HUDEP-2 (cell line): ENCODE measurements around the gene TMEM269.

ENCODE experiments used
- DNase-seq, 76 experiments: peaks; one replicate each; lab custom pipeline; 2025; ENCODE audit not compliant: unreplicated experiment in 76 of 76; lab: John Stamatoyannopoulos, UW

TMEM269 gene

GRCh38 chr1:42747125-42747524, 37.7 kb upstream of the TMEM269 start:
- peak in 2 of 76 experiments; percentile 8 to 11 for DNase-seq

DNA sequence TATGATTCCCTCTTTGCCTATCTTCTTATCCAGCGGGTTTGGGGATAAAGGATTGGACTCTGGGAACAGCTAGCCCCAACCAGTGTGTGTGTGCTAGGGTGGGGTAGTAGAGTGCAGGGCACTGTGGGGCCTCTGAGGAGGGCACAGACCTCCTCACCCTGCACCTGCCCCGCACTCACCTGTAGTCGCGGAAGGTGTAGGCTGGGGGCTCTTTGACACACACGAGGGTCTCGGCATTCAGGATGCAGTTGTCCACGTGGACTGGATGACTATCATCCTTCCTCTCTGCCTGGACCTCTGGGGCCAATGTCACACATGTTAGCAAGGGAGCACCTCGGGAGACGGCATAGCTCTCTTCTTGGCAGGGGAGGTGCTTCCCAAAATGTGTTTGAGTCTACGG, 36.8 kb upstream of the TMEM269 start:
- no peak for DNase-seq

- no peak for DNase-seq
Observed at GRCh38 chr1:42748461-42749410, 36.1 kb upstream of the TMEM269 start.

DNA sequence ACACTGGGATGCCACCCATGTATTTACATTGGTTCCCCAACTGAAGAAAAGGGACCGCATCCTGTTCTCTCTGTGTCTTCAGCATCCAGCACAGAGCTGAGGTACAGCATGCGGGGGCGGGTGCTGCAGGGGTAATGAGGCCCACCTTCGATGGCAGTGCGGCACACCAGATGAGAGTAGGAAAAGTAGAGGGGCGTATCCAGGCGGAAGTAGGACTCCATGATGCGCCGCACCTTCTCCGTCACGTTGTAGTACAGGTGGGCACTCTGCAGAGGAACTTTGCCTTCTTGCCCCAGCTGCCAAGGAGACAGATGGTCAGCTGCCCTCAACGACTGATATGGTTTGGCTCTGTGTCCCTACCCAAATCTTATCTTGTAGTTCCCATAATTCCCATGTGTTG, 34.8 kb upstream of the TMEM269 start:
- DNase-seq = no peak

DNA sequence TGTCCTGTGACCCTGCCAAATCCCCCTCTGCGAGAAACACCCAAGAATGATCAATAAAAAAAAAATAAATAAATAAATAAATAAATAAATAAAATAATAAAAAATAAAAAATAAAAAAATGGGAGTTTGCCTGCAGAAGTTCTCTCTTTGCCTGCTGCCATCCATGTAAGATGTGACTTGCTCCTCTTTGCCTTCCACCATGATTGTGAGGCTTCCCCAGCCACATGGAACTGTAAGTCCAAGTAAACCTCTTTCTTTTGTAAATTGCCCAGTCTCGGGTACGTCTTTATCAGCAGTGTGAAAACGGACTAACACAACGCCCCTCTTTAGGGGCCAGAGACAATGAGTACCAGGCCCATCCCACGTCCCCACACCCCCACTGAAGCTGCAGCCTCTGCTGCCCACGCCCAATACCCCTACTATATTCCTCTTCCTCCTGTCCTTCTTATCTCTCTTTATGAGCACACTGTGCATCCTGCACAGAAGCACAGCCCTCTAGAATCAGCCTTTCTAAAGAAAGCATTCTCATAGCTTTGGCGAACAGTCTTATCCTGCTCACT, 33.2 kb upstream of the TMEM269 start:
- DNase-seq = peak in 4 of 76 experiments; percentile 8 to 40 (median 25)

GRCh38 chr1:42752284-42752683, 32.5 kb upstream of the TMEM269 start:
- DNase-seq = no peak

DNA sequence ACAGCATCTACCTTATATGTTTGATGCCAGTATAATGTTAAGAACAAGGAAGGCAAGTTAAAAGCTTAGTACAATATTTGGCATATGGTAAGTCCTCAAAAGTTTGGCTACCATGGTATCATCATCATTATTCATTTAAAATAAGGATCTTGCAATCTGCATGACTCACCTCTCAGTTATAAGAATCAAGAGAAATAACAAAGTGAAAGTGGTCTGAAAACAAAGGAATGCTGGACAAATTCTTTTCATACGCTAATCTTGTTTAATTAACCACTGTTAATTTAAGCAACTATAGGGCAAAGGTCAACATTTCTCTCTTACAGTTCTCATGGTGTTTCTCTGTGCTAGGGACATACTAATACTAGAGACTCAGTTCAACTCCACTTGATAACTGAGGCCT, 31.7 kb upstream of the TMEM269 start:
- DNase-seq = no peak

- peak in 35 of 76 experiments; percentile 6 to 66 (median 42) for DNase-seq
Observed at GRCh38 chr1:42756956-42757891, 27.6 kb upstream of the TMEM269 start.

DNA sequence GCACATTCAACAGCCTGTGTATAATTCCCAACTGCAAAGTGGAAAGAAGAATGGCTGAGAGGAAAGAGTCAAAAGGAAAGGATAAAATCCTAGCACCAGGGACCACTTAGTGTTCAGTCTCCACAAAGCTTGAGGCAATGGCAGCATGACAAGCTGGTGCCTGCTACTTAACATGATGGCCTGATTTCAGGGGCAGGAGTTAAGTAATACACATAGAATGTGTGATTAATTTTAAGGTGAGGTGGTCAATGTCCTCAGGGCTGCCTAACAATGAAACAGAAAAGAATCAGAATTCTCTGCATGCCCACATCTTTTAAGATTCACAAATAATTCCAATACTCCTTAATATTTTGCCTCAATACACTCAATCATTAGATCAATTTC, 26.9 kb upstream of the TMEM269 start:
- DNase-seq = no peak

DNA sequence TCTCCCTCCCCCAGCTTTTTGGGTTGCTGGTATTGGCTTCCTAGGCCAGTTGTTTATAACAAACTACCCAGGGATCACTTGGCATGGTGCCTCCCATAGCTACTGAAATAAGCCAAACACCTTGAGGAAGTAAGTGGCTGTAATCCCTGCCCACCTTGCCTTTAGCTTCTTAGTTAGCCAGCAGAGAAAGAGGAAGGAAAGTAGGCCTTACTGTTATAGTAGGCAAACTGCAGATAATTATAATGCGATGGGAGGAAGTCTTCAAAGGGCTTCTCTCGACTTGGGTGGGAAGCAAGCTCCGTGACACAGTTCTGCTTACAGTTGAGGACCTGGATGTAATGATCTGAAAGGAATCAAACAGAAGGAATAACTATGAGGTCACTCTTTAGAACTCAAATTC, 26.1 kb upstream of the TMEM269 start:
- DNase-seq = no peak

DNA sequence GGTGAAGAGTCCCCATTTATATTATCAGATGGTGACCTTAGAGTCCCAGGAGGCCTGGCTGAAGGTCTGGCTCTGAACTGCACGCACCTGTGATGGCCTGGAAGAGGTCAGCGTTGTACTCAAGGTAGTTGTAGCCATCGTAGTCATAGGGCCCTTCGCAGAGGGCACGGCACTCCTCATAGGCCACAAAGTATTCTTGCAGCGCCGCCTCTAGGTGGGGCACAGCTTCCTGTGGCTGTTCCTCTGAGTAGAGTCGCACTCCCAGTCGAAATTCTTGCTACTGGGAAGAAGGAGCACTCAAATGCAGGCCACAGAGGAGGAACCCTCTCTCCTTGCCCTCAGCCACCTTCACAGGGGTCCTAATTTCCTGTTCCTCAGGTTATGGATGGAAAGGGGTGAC, 25.7 kb upstream of the TMEM269 start:
- DNase-seq = no peak

DNA sequence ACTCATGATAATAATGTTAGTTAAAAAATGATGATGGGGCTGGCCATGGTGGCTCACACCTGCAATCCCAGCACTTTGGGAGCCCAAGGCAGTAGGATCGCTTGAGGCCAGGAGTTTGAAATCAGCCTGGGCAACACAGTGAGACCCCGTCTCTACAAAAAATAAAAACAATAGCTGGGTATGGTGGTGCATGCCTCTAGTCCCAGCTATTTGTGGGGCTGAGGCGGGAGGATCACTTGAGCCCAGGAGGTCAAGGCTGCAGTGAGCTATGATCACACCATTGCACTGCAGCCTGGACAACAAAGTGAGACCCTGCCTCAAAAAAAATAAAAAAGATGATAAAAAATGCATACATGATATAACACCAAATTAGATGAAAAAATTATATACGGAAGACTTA, 23.2 kb upstream of the TMEM269 start:
- DNase-seq = no peak

DNA sequence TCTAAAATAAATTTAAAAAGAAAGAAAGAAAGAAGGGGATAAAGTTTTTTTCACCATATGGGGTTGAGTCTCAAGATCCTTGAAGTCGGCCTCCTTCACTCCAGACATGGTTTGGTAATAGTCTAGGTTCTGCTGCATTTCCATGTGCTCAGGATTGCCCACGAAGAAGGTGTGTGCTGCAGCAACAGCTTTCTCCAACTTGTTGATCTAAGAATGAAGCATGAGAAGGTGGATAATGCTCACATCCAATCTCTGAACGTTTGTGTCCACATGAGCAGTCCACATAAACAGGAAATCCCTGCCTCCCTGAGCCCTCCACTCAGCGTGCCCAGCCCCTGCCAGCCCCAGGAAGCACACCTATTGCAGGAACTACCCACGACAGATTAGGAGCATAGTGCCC, 22.5 kb upstream of the TMEM269 start:
- no peak for DNase-seq

DNA sequence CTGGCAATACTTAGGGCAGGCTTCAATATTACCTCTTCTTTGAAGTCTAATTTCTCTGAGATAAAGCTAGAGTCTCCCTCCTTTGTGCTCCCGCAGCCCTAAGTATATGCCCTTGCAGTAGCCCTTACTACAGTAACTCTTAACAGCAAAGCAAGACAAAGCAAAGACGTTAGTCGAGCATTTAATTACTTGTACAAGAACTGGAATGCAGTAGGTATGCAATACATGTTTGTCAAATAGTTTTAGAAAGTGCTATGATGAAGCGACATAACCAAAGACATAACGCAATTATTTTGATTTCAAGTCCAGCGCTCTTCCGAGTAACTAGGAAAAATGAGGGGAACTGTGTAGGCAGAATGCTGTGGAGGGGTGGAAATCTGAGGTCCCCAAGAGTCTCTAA, 19.5 kb upstream of the TMEM269 start:
- DNase-seq = no peak

DNA sequence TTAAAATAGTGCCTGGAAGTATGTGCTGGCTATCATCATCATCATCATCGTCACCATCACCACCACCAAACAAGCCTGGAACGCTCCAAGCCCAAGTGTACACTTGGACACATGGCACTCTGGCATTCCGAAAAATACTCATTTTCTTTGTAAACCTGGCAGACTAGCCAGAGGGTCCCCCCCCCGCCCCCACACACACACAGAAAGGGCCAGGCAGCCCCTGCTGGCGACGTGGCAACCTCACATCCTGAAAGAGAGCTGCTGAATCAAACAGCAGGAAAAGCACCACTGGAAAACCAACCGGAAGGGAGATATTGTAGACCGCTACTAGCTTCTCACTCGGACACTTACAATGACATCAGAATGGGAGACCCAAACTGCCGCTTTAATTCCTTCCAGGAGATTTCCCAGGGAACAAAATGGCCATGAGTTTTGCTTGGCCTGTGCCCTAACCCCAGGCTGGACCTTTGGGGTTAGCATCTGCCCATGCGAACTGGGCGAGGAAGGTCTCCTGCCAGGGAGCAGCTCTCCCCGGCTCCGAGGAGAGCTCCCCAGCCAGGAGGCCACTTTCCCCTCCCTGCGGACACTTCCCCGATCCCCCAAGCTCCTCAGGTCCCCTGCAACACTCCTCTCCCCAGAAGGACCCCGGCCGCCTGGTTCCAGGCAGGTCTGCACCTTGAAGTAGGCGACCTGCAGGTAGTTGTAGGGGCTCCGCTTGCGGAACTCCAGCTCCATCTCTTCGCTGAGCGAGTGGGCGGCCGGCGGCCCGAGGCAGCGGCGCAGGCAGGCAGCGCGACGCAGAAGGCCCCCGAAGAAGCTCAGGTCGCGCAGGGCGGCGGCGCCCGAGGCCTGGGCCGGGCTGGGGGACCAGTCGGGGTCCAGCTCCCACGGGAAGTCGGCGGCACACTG, 18.7 kb upstream of the TMEM269 start:
- peak in 20 of 76 experiments; percentile 8 to 44 (median 25) for DNase-seq

DNA sequence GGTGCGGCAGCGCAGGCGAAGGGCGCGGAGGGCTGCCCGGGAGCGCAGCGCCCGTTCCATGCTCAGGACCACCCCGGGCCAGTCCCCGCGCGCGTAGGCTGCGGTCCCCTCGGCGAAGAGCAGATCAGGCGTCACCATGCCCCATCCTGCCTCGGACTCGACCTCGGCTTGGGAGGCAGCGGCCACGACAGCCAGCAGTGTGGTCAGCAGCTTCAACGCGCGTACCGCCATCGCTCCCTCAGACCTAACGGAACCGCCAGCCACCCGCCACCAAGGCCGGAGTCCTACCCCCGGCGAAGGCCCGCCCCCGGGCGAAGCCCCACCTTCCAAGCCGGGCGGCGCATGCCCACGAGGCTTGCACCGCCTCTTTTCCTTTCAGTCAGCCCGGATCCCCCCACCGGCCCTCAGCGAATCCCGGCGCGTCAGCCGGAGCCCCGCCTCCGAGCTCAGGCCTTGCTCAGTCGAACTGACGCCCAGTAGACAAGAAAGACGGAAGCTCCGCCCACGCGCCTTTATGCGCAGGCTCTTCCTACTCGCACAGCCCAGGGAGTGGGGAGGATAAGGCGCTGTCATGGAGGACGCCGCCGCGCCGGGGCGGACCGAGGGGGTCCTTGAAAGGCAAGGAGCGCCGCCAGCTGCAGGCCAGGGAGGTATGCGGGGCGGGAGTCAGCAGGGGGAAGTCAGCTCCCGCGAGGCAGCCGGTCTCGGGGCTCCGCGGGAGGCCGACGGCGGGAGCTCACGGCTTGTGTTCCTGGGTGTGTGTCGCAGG, 17.9 kb upstream of the TMEM269 start, which contains the start of the genes C1orf50 and P3H1:
C1orf50 (plus strand) TSS at position 509 of the 769 bp plus-strand sequence; CDS start at position 572, 63 bp downstream.
P3H1 (minus strand) TSS at position 288 of the 769 bp plus-strand sequence; CDS start at position 231, 57 bp downstream.
- DNase-seq = peak; percentile 60 to 99 (median 98)

GRCh38 chr1:42767510-42768000, 17.2 kb upstream of the TMEM269 start:
- DNase-seq = peak in 8 of 76 experiments; percentile 18 to 74 (median 35)

GRCh38 chr1:42768172-42768571, 16.6 kb upstream of the TMEM269 start:
- DNase-seq = no peak

DNA sequence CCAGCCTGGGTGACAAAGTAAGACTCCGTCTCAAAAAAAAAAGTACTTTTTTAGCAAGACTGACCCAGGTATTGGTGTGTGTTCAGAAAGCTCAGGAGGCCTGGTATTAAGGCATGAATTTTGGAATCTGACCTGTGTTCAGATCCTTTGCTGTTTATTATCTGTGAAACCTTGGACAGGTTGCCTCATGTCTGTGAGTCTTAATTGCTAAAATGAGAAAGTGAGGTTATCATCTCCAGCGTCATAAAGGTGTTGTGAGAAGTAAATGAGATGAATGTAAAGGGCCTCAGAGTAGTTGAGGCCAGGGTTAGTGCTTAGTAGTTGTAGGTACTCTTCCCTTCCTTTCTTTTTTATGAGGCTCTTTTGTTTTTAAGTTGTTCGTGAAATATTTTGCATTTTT, 15.0 kb upstream of the TMEM269 start:
- no peak for DNase-seq
